Heart left ventricle (tissue), 13 donors: Measurements from ENCODE around the gene TEKT1.
"Not testable (repeated sequence)": the region's sequence is repeated elsewhere in the genome, so short reads cannot be mapped to it uniquely, and the experiment has no call there.

Source experiments
- CTCF ChIP-seq, 12 donors: fragments of 200-600 bp; sonication (generic) in 4 of 12; IDR thresholded peaks; one replicate each; pipeline versions ENCODE4 v1.5.0 to v1.8.0; 2018 to 2022; ENCODE audit warnings: antibody characterized with exemption in 12 of 12, mild to moderate bottlenecking in 5 of 12
- POLR2A ChIP-seq, 2 donors: fragments of 450-650 bp; IDR thresholded peaks; one replicate each; pipeline ENCODE4 v1.6.1; 2017; ENCODE audit warnings: antibody characterized with exemption in 2 of 2, mild to moderate bottlenecking in 2 of 2, moderate library complexity in 2 of 2
- donor health status: ischemic (EF 13 %, LVEDD 7.1; RV severe dilation, severe dysfunction).
- donor health status: DM: no; HTN: yes; CAD: no.
- donor health status: DM: no; HTN: no; CAD: no.
- donor health status: ischemic (EF 25% LVEDD 6.9; RV normal size, moderate dysfunction).
- donor health status: ischemic (EF 25% LVEDD 5.7; RV mildly dilated, moderate dysfunction).
- donor health status: ischemic (EF 35%, LVEDD 5.7; RV mildly dilated, moderate dysfunction).
- donor health status: nonischemic (EF 11% LVEDD 7.7; RV severe dilation, severe dysfunction).
- donor health status: DM: yes; HTN: yes; CAD: no.
- donor health status: PGD.
- donor health status: ischemic (EF 29% LVEDD 5.4; RV normal size, mild dysfunction).
- donor health status: nonischemic (EF 23%, LVEDD 6.1; RV moderate dilation, normal function).

DNA sequence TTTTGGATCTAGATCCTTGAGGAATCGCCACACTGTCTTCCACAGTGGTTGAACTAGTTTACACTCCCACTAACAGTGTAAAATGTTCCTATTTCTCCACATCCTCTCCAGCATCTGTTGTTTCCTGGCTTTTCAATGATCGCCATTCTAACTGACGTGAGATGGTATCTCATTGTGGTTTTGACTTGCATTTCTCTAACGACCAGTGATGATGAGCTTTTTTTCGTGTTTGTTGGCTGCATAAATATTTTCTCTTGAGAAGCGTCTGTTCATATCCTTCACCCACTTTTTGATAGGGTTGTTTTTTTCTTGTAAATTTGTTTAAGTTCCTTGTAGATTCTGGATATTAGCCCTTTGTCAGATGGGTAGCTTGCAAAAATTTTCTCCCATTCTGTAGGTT, 14.6 kb upstream of the TEKT1 start:
- not testable (repeated sequence) for TF ChIP-seq CTCF, POLR2A (IDR thresholded peaks at IDR 0.05)
